ENCODE data around the gene NKD2. TPM values are rescaled to one million over a fixed set of nuclear protein-coding genes. Genes with fewer than 3 reads are reported as not detected.

The NKD2 gene
- polyA plus RNA-seq, 2 of the 4 experiments (the other 2 are of a cell fraction), result 1.2 to 4.2 TPM

- TF ChIP-seq HMGXB4 (CRISPR knock-in tag; IDR thresholded peaks at IDR 0.05; ENCODE audit: borderline replicate concordance), result no peak
- peak; percentile 45 for TF ChIP-seq SMC3 (IDR thresholded peaks at IDR 0.05)
- no peak for TF ChIP-seq HDAC2 (IDR thresholded peaks at IDR 0.05)
- TF ChIP-seq TFCP2L1 (CRISPR knock-in tag; IDR thresholded peaks at IDR 0.05), result no peak
- TF ChIP-seq POLR2A (IDR thresholded peaks at IDR 0.05; ENCODE audit: low read length), result no peak
- TF ChIP-seq REST (IDR thresholded peaks at IDR 0.05), result no peak
Measured at GRCh38 chr5:1011226-1011631, 2.6 kb downstream of the NKD2 start (continued).

DNA sequence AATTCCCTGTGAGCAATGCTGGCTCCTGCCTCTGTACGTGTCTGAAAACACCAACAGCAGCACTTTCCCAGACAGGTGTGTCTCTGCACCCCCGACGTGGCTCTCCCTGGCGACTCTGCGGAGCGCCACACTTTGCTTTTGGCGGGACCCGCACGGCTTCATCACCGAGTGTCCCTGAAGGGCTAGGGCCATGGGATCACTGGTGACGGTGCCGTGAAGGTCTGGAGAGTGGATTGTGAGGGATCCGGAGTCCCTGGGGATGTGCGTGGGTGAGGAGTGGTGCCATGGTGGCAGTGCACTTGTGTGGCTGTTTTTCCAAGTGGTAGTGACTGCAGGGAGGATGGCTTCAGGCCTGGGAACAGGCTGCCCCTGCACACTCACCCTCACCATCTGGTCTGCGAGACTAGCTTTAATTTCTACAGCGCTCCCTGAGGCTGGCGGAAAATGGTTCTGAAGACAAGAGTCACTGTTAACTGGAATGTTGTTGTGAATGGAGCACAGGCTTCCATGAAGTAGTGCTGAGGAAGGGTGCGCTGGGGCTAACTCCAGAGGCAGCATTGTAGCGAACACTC lies 3.2 kb downstream of the NKD2 start:
- no peak for DNase-seq (ENCODE audit: low read depth in 1 of 2, low spot score in 1 of 2)
- TF ChIP-seq TFCP2L1 (CRISPR knock-in tag; IDR thresholded peaks at IDR 0.05) (no peak), FOSB (CRISPR knock-in tag; IDR thresholded peaks at IDR 0.05) (no peak), SREBF2 (IDR thresholded peaks at IDR 0.05) (no peak), HDAC2 (IDR thresholded peaks at IDR 0.05) (no peak)
- ATAC-seq, result no peak
- ChIA-PET CTCF (interaction anchor here (1.1 to 7.7 kb wide), 11 partner anchors 8 to 163 kb away, joined by 3 to 82 read pairs (median 3); no protein-coding TSS in a partner anchor), POLR2A (no interaction called here)
- 90% methylated on average over 19 of the region's 19 CpGs for WGBS (ENCODE audit: missing lambda C conversion rate)
- FAIRE-seq, result no peak
- Histone ChIP-seq H3K27ac (no peak overlapping the region), H3K4me1 (peaks cover 24% of the 10 kb centered on the region), H3K4me3 (no peak overlapping the region), H3K4me2 (no peak overlapping the region), H3K9me3 (no peaks in the 10 kb centered on the region)

GRCh38 chr5:1012313-1012841 lies 3.8 kb downstream of the NKD2 start:
- no peak for ATAC-seq
- H3K4me1 ChIP-seq, result peaks cover 24% of the 10 kb centered on the region
- ChIA-PET CTCF (interaction anchor here (1.0 to 7.7 kb wide), 5 partner anchors 8 to 156 kb away, joined by 3 to 82 read pairs (median 4); no protein-coding TSS in a partner anchor), POLR2A (no interaction called here)
- FAIRE-seq, result no peak
- no peak overlapping the region for H3K4me2 ChIP-seq
- DNase-seq (ENCODE audit: low read depth in 1 of 2, low spot score in 1 of 2), result no peak
- no peaks in the 10 kb centered on the region for H3K9me3 ChIP-seq
- no peak for TF ChIP-seq NFE2L2 (conservative IDR thresholded peaks at IDR 0.05; ENCODE audit: low read length)
- no peak for TF ChIP-seq KDM5A (IDR thresholded peaks at IDR 0.05)
- TF ChIP-seq SREBF2 (IDR thresholded peaks at IDR 0.05), result no peak
- TF ChIP-seq, protein P1, sequence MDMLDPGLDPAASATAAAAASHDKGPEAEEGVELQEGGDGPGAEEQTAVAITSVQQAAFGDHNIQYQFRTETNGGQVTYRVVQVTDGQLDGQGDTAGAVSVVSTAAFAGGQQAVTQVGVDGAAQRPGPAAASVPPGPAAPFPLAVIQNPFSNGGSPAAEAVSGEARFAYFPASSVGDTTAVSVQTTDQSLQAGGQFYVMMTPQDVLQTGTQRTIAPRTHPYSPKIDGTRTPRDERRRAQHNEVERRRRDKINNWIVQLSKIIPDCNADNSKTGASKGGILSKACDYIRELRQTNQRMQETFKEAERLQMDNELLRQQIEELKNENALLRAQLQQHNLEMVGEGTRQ (IDR thresholded peaks at IDR 0.05), result no peak
- TF ChIP-seq HMGXB4 (CRISPR knock-in tag; IDR thresholded peaks at IDR 0.05; ENCODE audit: borderline replicate concordance), result no peak
- no peak for TF ChIP-seq BHLHE40 (IDR thresholded peaks at IDR 0.05; ENCODE audit: low read depth, low read length)
- TF ChIP-seq HDAC2 (IDR thresholded peaks at IDR 0.05), result no peak
- no peak for TF ChIP-seq HOXA7 (CRISPR knock-in tag; IDR thresholded peaks at IDR 0.05)
- TF ChIP-seq ZSCAN20 (CRISPR knock-in tag; IDR thresholded peaks at IDR 0.05), result no peak
- TF ChIP-seq, protein P2, sequence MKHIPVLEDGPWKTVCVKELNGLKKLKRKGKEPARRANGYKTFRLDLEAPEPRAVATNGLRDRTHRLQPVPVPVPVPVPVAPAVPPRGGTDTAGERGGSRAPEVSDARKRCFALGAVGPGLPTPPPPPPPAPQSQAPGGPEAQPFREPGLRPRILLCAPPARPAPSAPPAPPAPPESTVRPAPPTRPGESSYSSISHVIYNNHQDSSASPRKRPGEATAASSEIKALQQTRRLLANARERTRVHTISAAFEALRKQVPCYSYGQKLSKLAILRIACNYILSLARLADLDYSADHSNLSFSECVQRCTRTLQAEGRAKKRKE (CRISPR knock-in tag; IDR thresholded peaks at IDR 0.05; ENCODE audit: low read depth), result no peak
- no peak for TF ChIP-seq SMC3 (IDR thresholded peaks at IDR 0.05)
- no peak for TF ChIP-seq RCOR1 (IDR thresholded peaks at IDR 0.05; ENCODE audit: low read depth, low read length)
- TF ChIP-seq GATA3 (IDR thresholded peaks at IDR 0.05; ENCODE audit: borderline replicate concordance), result no peak
- TF ChIP-seq, protein P3, sequence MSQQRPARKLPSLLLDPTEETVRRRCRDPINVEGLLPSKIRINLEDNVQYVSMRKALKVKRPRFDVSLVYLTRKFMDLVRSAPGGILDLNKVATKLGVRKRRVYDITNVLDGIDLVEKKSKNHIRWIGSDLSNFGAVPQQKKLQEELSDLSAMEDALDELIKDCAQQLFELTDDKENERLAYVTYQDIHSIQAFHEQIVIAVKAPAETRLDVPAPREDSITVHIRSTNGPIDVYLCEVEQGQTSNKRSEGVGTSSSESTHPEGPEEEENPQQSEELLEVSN (IDR thresholded peaks at IDR 0.05; ENCODE audit: borderline replicate concordance, low read depth), result no peak
- TF ChIP-seq HOXB13 (CRISPR knock-in tag; IDR thresholded peaks at IDR 0.05; ENCODE audit: low read depth), result no peak
- no peak for TF ChIP-seq MAZ (IDR thresholded peaks at IDR 0.05; ENCODE audit: borderline replicate concordance, low read depth, low read length)
- no peak for TF ChIP-seq HEYL (CRISPR knock-in tag; IDR thresholded peaks at IDR 0.05)
- TF ChIP-seq POLR2A (IDR thresholded peaks at IDR 0.05; ENCODE audit: low read length), result no peak
- no peak for TF ChIP-seq EHF (CRISPR knock-in tag; IDR thresholded peaks at IDR 0.05)
- no peak for TF ChIP-seq RARB (CRISPR knock-in tag; IDR thresholded peaks at IDR 0.05)
- H3K4me3 ChIP-seq, result no peak overlapping the region
- no peak overlapping the region for H3K27ac ChIP-seq
- WGBS (ENCODE audit: missing lambda C conversion rate), result 90% methylated on average over 11 of the region's 12 CpGs

Data from A549 (cell line).